GM19239 (cell line): ENCODE measurements around the gene HOXC11.

Experiments
- DNase-seq: peaks from one replicate; pipeline ENCODE4 v3.0.0; 2011; ENCODE audit warnings: low spot score; ENCODE audit not compliant: insufficient read length
- FAIRE-seq: peaks from 2 replicates; lab custom pipeline; 2011; peaks lifted over from hg19 to GRCh38; lab: Jason Lieb, UNC

Gene HOXC11

DNA sequence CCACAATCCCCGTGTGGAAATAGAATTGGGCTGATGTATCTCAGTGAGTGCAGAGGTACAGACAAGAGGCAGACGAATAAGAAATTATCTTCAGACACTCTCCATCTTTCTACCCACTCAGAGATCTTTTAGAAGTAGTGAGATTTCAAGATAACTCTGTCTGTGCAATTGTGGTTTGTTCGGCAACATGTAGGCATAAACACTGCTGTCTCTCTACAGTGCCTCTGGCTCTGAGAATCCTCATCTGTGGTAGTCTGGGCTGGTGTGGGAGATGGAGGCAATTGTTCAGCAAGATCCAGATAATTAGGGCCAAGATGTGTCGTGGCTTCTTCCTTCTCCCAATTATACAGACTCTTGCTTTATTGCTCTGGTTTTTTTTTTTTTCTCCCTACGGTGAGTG is 31.2 kb upstream of the HOXC11 start:
- DNase-seq (no peak), FAIRE-seq (no peak)

DNA sequence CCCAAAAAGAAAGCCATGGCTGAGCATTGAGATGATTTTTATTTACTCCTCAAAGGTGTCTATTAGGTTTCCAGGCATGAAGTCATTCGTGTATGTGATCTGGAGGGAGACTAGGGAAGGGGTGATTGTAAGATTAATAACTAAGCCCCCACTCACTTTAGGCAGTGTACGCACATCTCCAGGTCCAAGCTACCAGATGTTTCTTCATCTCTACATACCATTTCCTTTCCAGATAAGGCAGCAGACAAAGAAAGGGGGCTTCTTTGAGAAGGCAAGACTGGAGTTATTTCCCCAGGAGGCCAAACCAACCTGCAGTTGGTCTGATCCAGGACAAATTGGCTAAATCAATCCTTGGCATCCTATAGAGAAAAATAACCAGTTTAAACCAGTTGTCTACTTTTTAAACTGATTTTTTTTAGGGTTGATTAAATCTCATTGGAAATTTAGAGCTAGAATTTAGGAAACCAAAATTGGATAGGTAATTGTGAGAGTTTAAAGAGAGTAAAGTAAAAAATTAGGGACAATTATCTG is 30.4 kb upstream of the HOXC11 start:
- FAIRE-seq (no peak), DNase-seq (no peak)

DNA sequence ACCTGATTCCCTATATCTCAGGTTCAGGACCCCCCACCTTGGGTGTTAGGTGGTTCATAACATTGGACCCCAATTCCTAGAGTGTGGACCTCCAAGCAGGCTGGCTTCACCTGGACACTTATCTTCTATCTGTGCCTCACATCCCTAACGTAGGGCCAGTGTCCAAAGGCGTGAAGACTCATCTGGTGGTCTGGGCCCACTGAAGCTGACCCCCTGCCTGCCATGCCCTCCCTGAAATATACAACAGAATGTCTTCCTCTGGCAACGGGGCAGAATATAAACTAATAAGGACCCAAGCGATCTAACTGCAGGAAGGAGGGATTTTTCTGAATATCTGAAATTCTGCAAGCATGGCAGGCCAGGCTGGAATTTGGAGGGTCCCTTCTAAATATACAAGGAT is 28.7 kb upstream of the HOXC11 start:
- DNase-seq (no peak), FAIRE-seq (no peak)

DNA sequence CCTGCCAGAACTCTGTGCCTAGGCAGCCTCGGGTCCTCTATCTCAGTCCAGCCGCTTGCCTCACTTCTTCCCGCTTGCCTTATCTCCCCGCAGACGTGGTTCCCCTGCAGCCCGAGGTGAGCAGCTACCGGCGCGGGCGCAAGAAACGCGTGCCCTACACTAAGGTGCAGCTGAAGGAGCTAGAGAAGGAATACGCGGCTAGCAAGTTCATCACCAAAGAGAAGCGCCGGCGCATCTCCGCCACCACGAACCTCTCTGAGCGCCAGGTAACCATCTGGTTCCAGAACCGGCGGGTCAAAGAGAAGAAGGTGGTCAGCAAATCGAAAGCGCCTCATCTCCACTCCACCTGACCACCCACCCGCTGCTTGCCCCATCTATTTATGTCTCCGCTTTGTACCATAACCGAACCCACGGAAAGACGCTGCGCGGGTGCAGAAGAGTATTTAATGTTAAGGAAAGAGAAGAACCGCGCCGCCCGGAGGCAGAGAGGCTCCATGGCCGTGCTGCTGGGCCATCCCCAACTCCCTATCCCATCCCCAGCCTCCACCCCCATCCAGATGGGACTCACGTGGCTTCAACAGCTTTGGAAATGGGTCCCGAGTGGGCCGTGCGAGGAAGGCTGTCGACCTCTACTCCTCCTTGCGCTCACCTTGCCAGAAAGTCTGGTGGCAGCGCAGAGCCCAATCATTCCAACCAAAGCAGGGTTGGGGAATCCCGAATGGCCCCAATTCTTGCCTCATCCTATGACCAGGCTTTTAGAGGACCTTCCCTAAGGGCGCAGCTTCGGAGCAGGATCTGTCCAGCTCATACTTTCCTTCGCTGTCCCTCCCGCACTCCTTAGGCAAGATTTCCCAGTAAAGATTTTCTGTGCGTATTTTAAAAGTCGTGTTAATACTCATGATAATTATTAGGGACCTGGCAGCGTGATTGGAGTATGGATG is 27.7 kb upstream of the HOXC11 start:
- DNase-seq: no peak
- FAIRE-seq: no peak

DNA sequence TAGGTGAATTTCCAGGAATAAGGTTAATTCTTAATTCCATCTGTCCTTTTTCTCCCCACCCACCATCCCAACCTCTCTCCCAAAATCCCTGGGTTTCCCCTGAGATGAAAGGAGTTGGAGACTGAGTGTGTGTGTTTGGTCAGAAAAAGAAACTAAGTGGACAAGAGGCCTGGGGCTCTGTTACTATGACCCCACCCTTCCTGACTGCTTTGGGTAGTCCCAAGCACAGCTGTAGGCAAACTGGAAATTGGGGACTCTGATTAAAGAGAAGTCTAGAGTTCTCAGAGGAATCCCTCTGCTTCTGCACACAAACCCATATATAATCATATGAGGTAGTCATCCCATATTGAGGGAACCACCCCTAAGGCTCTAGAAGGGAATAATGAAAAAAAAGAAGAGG is 25.2 kb upstream of the HOXC11 start:
- FAIRE-seq (no peak), DNase-seq (no peak)

DNA sequence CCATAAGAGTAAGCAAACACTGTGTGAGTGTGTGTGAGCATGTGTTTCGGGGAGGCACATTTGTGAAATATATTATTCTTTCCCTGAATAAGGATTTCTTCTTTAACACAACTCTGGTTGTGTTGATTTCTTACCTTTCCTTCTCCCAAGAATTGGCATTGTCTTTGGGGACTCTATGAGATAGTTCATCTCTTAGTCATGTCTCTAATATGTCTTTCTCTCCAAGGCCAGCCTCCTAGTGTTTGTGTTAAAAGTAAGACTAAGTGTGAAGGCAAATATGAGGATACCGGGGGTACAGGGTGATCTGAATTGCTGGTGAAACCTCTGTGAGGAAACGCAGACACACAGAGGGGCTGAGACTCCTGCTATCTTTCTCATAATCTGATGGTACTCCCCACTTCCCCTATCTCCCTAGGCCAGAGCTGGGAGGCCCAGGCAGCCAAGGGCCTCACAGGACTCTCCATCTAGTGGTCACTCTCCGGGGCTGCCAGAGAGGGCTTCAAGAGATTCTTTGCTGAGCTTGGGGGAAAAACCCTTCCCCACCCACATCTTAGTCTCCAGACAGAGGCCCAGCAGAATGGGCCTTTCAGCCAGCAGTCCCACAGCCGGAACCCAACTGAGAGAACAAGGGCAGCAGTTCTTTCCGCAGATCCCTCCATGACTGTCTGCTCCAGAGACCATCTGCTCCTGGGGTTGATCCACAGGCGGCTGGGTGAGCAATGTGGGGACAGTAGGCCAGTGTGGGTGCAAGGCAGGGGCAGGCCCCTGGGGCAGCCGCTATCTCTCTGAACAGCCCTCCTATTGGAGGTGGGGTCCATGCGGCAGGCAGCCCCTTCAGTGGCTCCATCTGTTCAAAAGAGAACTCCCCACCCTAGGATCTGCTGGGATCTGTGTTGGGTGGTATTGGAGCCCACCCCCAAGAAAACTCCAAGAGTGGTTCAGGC is 24.0 kb upstream of the HOXC11 start:
- FAIRE-seq (no peak), DNase-seq (no peak)

DNA sequence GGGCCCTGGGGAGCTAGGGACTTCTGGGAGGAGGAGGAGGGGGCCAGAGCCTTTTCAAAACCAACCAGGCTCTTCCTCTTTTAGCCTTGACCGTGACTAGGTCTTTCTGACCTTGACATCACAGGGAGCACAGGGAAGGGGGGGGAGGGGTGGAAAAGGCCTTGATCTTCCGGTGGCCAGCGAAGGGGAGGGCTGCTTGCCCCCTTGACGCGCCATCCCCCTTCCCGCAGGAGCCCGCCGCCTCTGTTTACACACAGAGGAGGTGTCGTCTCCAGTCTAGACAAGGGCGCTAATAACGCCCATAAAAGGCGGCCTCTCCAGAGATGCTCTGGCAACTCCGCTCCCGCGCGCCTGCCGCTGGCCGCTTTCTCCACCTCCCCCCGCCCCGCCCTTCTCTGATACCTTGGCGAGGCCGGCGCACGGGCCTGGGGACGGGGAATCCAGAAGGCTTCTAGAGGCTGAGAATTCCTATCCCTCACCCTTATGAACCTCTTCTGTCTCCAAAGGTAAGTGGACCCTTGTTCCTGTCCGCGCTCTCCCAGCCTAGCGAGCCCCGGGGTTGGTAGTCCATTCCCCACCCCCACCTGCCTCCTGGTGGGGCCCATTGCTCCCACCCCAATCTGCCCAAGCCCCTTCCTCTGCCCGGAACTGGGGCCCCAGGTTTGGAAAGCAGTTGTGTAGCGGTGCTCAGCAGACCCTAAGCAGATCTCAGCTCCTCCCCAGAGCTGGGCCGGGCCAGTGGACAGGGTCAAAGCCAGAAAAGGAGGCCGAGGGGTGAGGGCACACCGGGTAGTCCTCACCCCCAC is 23.1 kb upstream of the HOXC11 start:
- FAIRE-seq: no peak

DNA sequence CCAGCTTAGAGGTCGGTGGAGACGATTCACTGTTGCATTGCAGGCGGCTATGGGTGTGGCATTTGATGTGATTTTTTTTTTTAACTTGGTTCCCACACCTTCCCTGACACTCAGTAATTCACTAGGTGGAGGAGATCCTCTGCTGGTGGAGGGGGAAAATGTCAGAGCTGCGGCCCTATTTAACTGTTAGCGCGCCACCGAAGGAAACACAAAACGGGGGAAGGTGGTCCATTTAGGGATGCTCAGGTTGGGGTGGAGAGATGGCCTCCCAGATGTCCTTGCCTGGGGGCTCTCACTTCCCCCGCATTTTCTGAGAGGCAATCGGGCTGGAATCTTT is 22.5 kb upstream of the HOXC11 start:
- FAIRE-seq (no peak), DNase-seq (no peak)

More for the DNA sequence above, 23.1 kb upstream of the HOXC11 start:
- no peak for DNase-seq

DNA sequence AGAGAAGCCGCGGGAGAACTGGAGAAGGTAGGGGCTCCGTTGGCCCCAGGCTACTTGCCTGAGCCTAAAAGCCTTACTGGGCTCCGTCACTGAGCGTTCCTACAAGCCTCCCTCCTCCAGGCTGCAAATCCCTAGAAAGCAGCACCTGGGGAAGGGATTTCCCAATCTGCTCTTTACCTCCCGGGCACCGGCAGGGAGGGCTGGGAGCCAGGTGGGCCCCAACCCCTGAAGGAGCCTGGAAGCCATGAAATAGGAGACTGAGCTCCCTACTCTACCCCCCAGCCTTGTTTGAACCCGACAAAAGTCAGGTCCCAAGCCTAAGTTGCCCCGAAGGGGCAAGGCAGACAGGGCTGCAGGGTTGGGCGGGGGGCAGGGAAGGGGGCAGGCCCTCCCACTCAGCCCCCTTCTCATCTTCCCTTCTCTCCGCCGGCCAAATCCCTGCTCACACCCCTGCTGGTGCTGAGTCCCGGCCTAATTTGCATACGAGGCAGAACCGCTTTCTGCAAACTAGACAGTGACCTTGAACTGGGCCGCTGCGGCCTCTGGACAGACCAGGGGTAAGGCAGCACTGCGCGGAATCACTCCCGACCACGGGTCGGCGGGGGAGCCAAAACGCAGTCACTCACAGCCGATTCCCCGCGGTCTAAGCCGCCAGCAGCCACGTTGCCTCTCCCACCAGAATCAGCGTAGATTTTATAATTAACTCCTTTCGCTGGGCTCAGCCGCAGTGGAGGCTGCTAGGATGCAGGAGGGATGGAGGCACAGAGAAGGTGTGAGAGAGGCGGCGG is 21.9 kb upstream of the HOXC11 start:
- DNase-seq (no peak), FAIRE-seq (no peak)

DNA sequence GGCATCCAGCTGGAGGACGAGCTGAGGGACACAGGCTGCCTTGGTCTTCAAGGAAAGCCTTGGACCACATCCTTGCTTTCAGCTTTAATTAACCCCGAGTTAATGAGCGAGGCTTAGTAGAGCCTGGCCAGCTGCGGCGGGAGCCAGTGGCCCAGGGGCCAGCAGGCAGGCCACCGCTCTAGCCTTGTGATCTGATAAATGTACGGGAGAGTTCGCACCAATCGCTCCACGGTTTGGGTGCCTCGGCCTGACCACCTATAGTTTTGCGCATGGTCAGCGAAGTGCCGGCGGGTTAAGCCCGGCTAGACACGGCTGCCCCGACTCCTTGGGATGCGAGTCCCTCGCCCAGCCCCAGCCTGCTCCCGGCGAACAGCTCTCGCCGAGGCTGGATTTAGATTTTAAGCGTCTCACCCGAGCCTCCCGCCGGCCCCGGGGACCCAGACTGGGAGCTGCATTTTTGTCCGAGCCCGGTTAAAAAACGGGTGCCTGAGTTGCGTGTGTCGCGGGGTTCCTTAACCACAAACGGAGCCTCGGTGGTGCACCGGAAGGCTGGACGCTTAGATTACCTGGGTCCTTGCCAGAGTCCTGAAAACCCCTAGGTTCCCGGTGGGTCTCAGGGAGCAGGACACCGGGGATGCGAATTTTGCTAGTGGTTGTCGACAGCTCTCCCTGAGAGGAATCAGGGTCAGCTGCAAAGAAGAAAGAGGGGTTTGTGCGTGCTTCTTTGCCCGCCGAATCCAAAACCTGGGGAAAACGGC is 21.2 kb upstream of the HOXC11 start:
- DNase-seq: no peak
- FAIRE-seq: no peak

DNA sequence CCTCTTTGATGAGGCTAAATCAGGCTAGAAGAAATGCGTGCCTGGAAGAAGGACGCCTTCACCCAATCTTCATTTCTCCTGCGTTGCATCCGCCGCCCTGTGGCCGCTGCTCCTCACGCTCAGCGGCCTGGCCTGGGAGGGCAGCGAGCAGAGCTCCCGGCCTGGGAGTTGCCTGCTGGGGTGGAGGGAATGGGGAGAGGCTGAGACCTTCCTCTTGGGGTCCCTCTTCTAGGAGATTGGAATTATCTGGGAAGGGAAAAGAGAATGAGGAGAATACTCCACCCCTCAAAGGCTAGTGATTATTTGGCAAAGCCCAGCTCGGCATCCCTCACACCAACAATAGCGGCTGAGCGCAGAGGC is 20.6 kb upstream of the HOXC11 start:
- DNase-seq: no peak
- FAIRE-seq: no peak

DNA sequence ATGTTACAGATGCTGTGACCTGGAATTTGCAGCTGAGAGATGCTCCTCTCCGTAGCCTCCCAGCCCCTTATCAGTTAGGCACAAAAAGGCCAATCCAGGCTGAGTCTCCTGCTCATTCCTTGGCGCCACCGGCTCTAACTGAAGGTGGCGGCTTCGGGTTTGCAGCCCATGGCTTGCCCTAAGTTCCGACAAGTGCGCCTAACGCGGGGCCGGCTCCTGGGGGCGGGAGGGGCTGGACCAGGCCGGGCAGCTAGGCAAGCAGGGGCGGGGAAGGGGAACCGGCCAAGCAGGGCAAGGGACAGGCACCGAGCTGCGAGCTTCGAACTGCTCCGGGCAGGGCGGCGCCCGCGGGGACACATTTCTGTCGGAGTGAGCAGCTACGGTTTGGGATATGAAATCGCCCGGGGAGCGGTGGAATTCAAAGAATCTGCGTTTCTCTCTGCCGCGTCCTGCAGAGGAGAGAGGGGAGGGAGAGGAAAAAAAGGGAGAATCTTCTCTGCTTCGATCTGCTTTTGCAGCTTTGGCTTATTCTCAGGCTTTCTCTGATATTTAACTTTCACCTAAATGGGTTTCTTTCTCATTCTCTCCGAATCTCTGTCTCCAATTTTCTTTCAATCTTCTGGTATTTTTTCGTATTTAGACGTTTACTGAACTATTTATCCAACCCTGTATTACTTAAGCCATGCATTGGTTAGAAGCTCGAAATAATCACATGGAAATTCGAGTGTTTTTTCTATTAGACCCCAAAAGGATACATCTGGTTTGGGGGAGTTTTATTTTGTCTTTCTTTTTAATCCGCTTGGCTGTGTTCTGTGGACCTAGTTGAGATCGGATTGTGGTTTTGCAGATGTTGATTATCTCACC is 19.8 kb upstream of the HOXC11 start:
- DNase-seq (no peak), FAIRE-seq (no peak)

DNA sequence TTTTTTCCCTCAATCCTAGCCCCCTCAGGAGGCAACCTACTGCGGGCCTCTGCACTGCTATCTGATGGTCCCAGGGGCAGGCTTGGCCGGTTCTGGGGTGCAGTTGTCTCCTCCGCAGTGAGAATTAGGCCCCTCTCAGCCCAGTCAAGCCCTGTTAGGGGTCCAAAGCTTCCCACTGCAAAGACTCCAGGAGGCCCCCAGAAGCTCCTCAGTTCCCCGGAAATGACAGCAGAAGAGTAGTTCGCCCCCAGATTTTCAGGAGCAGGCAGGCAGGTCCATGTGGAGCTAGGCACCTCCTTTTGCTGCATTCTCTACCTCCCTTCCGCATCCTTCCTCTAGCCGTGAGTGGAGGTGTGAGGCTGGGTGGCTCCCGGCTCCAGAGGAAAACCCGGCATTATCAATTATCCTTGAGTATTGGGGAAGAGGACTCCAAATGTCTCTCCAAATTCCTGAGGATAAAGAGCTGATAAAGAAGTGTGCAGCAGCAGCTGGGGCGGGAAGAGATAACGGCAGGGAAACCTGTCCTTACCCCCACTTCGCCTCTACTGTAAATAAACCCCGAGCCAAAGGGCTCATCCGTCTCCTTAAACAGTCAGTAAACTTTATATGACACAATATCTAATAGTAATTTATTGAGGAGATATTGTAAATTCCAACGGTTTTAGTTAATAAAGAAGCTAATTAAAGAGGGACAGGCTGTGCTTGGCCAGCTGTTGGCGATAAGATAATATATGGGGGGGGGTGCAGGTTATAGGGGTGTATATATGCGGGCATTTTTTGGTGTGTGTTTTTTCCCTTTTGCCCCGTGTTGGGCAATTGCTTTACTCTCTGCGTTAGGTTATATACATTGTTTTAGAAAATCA is 18.9 kb upstream of the HOXC11 start:
- FAIRE-seq: no peak

DNA sequence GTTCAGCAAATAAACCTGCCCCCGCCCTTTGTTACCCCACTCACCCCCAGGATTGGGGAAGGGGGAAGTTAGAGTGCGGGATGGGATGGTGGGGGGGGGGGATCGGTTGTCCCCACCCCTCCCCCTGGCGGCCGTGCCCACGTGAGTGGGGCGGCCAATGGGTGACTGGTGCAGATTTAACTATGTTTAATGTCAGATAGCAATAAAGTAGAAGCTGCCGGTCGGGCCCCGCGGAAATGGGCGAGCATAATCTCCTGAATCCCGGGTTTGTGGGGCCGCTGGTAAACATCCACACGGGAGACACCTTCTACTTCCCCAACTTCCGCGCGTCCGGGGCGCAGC is 18.3 kb upstream of the HOXC11 start, which contains the start of gene HOXC12:
TSS of gene HOXC12 (plus strand) at position 210 of the 342 bp plus-strand sequence. CDS start at position 237, 27 bp downstream.
- FAIRE-seq (no peak), DNase-seq (no peak)

More for the DNA sequence above, 18.9 kb upstream of the HOXC11 start:
- DNase-seq: no peak

DNA sequence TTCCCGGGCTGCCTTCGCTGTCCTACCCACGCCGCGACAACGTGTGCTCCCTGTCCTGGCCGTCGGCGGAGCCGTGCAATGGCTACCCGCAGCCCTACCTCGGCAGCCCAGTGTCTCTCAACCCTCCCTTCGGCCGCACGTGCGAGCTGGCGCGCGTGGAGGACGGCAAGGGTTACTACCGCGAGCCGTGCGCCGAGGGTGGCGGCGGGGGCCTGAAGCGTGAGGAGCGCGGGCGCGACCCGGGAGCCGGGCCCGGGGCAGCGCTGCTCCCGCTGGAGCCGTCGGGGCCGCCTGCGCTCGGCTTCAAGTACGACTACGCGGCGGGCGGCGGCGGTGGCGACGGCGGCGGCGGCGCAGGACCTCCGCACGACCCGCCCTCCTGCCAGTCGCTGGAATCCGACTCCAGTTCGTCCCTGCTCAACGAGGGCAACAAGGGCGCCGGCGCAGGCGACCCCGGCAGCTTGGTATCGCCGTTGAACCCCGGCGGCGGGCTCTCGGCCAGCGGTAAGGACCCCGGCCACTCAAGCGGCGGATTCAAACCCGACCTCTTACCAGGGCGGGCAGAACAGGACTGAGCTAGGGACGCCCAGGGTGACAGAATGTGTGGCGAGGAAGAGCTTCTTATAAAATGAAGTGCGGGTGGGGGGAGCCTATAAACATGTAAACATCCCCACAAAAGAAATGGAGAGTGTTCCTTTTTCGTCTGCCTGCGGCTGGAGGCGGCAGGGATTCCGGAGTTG is 17.7 kb upstream of the HOXC11 start:
- no peak for DNase-seq
- FAIRE-seq: no peak

DNA sequence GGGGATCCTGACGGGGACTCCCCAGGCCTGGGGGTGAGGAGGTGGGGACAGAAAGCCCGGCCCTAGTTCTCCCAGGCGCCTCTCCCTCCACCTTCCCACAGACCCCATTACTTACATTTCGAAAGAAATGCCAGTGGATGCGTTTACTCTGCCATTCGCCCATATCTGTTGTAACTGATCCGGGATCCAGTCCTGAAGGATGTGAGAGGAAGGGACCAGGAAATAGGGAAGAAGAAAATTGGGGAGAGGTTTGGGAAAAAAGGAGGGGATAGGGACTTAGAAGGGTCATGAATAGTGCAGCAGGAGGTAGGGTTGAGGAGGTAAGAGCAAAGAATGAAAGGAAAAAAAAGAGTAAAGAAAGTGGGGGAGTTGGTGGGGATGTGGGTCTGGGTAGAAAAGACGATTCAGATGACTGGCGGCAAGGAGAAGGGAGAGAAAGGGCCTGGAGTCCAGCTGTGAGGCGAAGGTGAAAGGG is 17.1 kb upstream of the HOXC11 start:
- DNase-seq: no peak
- FAIRE-seq: no peak
